ENCODE results near the gene MYDGF. TPM values are rescaled to one million over a fixed set of nuclear protein-coding genes. Genes with fewer than 3 reads are reported as not detected.
"Not testable (repeated sequence)": the region's sequence is repeated elsewhere in the genome, so short reads cannot be mapped to it uniquely, and the experiment has no call there.

The MYDGF gene
- 90.6 and 94.5 TPM in 2 replicates for total RNA-seq

- intact Hi-C loops (cut with micrococcal nuclease) = loop anchor here (1.0 to 2.0 kb wide), 8 partner anchors 9 to 423 kb away; partner anchors contain the start of genes DPP9, FEM1A, SH3GL1 and TNFAIP8L1
These were observed at the start of gene MYDGF for GRCh38 chr19:4669723-4670480. MYDGF (minus strand) TSS chr19:4670342; CDS start chr19:4670334, 8 bp downstream.

GRCh38 chr19:4719499-4719866 is 49.3 kb upstream of the MYDGF start:
- intact Hi-C loops (cut with micrococcal nuclease) = no loop called here

GRCh38 chr19:4717966-4718701 is 48.0 kb upstream of the MYDGF start:
- intact Hi-C loops (cut with micrococcal nuclease) = no loop called here

GRCh38 chr19:4717191-4717965 is 47.2 kb upstream of the MYDGF start:
- intact Hi-C loops (cut with micrococcal nuclease) = no loop called here

GRCh38 chr19:4715529-4716221 is 45.5 kb upstream of the MYDGF start:
- intact Hi-C loops (cut with micrococcal nuclease) = no loop called here

GRCh38 chr19:4715178-4715528 is 45.0 kb upstream of the MYDGF start:
- intact Hi-C loops (cut with micrococcal nuclease) = not testable (repeated sequence)

GRCh38 chr19:4714016-4714415 is 43.9 kb upstream of the MYDGF start:
- intact Hi-C loops (cut with micrococcal nuclease) = no loop called here

- intact Hi-C loops (cut with micrococcal nuclease) = no loop called here
These were observed 43.3 kb upstream of the MYDGF start for GRCh38 chr19:4713384-4713951.

- intact Hi-C loops (cut with micrococcal nuclease) = no loop called here
These were observed 42.6 kb upstream of the MYDGF start for GRCh38 chr19:4712771-4713170.

GRCh38 chr19:4711211-4711610 is 41.1 kb upstream of the MYDGF start:
- intact Hi-C loops (cut with micrococcal nuclease) = no loop called here

- intact Hi-C loops (cut with micrococcal nuclease) = no loop called here
These were observed 40.1 kb upstream of the MYDGF start for GRCh38 chr19:4710281-4710600.

- intact Hi-C loops (cut with micrococcal nuclease) = no loop called here
These were observed 39.5 kb upstream of the MYDGF start for GRCh38 chr19:4709440-4710280.

- intact Hi-C loops (cut with micrococcal nuclease) = no loop called here
These were observed 38.0 kb upstream of the MYDGF start for GRCh38 chr19:4707956-4708650.

- intact Hi-C loops (cut with micrococcal nuclease) = no loop called here
These were observed 37.2 kb upstream of the MYDGF start for GRCh38 chr19:4707322-4707721.

- intact Hi-C loops (cut with micrococcal nuclease) = no loop called here
These were observed 35.4 kb upstream of the MYDGF start for GRCh38 chr19:4705413-4706131.

- intact Hi-C loops (cut with micrococcal nuclease) = no loop called here
These were observed 34.2 kb upstream of the MYDGF start for GRCh38 chr19:4704317-4704673.

- intact Hi-C loops (cut with micrococcal nuclease) = no loop called here
These were observed 33.7 kb upstream of the MYDGF start for GRCh38 chr19:4703671-4704316.

GRCh38 chr19:4702764-4703163 is 32.6 kb upstream of the MYDGF start:
- intact Hi-C loops (cut with micrococcal nuclease) = no loop called here

- intact Hi-C loops (cut with micrococcal nuclease) = no loop called here
These were observed 31.4 kb upstream of the MYDGF start for GRCh38 chr19:4701557-4701956.

All from T-helper 1 cell treated with Interleukin-12 subunit alpha and Interleukin-12 subunit beta and Interleukin-4 antibody, amounts not matched to agents 30 ng/mL and 1 ng/mL, for 36 hours (primary cell).